HAP-1 (cell line): Measurements from ENCODE around the gene MYO3B.

Source experiments
- DNase-seq, 2 experiments: peaks; one replicate each; pipeline ENCODE4 v3.0.0-alpha.2; 2016 to 2020; ENCODE audit warnings: low spot score in 2 of 2
- H3K27me3 ChIP-seq: fragments of 250-450 bp; sonication (Bioruptor Pico); 2 replicates; pipeline ENCODE4 v1.5.1; 2020; ENCODE audit warnings: low read depth, mild to moderate bottlenecking, moderate library complexity
- H3K36me3 ChIP-seq: fragments of 250-450 bp; sonication (Bioruptor Pico); replicated peaks from 2 replicates; pipeline ENCODE4 v1.5.1; 2020; ENCODE audit warnings: mild to moderate bottlenecking
- H3K4me1 ChIP-seq: fragments of 250-450 bp; sonication (Bioruptor Pico); 2 replicates; pipeline ENCODE4 v1.5.1; 2020; ENCODE audit warnings: mild to moderate bottlenecking
- H3K4me3 ChIP-seq: fragments of 250-450 bp; sonication (Bioruptor Pico); 2 replicates; pipeline ENCODE4 v1.5.1; 2020; ENCODE audit warnings: mild to moderate bottlenecking, moderate library complexity
- H3K9me3 ChIP-seq: fragments of 250-450 bp; sonication (Bioruptor Pico); 2 replicates; pipeline ENCODE4 v1.5.1; 2020; ENCODE audit warnings: mild to moderate bottlenecking, moderate library complexity
- in situ Hi-C: fragments of 300-500 bp; cut with MboI; formaldehyde crosslinking; loops from 3 replicates; pipeline ENCODE4 v1.14.3; 2020; ENCODE audit warnings: low sequenced_read_pairs, inconsistent platforms, mixed read lengths

The MYO3B gene

GRCh38 chr2:170305711-170306110 is 127.8 kb downstream of the MYO3B start:
- no peaks in the 10 kb centered on the region for H3K9me3 ChIP-seq
- no peak for DNase-seq
- H3K27me3 ChIP-seq: peaks cover 3% of the 10 kb centered on the region; the same call in 1 of the 2 replicates
- no peak overlapping the region for H3K4me3 ChIP-seq
- no peaks in the 10 kb centered on the region for H3K36me3 ChIP-seq
- in situ Hi-C loops: no loop called here
- no peaks in the 10 kb centered on the region for H3K4me1 ChIP-seq

DNA sequence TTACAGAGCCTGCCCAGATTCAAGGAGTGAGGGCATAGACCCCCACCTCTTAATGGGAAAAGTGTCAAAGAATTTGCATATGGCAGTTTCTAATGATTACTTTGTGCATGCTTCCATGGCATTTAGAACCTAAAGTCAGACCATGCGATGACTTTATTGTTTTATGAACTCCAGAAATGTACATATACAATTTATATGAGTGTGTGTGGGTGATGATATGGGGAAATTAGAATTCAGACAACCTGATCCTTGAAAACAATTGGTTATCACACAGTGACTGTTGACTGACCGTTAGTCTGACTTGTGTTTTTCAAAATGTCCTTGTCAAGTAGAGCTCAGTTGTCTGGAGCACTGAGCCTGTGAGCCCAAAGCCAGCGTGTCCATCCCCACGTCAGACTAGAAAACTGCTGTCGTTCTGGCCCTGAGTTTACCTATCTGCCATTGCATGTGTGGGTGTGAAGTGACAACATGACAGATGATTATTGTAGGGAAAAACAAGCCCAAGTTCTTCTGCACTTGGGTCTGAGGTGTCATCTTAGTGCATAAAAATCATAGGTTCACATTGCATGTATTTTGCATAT is 128.4 kb downstream of the MYO3B start:
- DNase-seq: no peak
- no peak overlapping the region for H3K4me3 ChIP-seq
- in situ Hi-C loops: no loop called here

GRCh38 chr2:170307052-170307451 is 129.1 kb downstream of the MYO3B start:
- no peak for DNase-seq
- in situ Hi-C loops: no loop called here
- H3K36me3 ChIP-seq: no peaks in the 10 kb centered on the region
- peaks cover 3% of the 10 kb centered on the region; the same call in 1 of the 2 replicates for H3K27me3 ChIP-seq
- H3K4me1 ChIP-seq: no peaks in the 10 kb centered on the region
- H3K9me3 ChIP-seq: no peaks in the 10 kb centered on the region
- no peak overlapping the region for H3K4me3 ChIP-seq

More for the DNA sequence above, 128.4 kb downstream of the MYO3B start:
- peaks cover 3% of the 10 kb centered on the region; the same call in 1 of the 2 replicates for H3K27me3 ChIP-seq
- no peaks in the 10 kb centered on the region for H3K36me3 ChIP-seq
- no peaks in the 10 kb centered on the region for H3K9me3 ChIP-seq
- H3K4me1 ChIP-seq: no peaks in the 10 kb centered on the region

DNA sequence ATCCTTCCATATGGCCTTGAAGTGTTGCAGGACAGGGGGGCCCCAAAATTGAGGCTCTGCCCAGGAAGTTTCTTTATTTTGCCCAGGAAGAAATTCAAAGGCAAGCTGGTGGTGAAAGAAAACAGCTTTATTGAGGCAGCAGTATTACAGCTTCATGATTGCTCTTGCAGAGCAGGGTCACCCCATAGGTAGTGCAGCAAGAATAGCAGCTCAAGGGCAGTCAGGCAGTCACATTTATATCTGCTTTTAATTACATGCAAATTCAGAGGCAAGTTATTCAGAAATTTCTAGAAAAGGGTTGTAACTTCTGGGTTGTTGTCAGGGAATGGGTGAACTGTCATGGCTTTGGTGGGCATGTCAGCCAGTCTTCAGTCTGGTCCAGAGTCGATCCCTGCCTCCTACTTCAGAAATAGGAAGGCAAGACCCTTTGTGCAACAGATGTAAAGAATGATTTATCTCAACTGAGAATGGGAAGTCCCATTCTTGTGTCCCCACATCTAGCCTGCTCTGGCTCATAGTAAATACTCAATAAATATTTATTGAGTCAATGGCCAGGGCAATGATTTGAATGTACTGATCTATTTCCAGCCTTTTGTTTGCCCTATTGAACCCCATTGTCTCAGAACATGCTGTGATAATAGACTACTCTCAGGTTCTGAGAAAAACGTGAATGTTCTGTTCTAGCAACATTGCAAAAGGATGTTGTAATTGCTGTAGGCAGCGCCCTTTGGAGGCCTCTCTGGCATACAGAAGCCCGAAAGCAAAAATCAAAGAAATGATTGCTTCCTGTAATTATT is 129.8 kb downstream of the MYO3B start:
- H3K4me1 ChIP-seq: no peaks in the 10 kb centered on the region
- no peaks in the 10 kb centered on the region for H3K9me3 ChIP-seq
- H3K36me3 ChIP-seq: no peaks in the 10 kb centered on the region
- DNase-seq: no peak
- H3K4me3 ChIP-seq: no peak overlapping the region
- in situ Hi-C loops: no loop called here
- H3K27me3 ChIP-seq: 0 out of 2 replicates have a peak, but pooled peaks cover 3% of the 10 kb centered on the region

DNA sequence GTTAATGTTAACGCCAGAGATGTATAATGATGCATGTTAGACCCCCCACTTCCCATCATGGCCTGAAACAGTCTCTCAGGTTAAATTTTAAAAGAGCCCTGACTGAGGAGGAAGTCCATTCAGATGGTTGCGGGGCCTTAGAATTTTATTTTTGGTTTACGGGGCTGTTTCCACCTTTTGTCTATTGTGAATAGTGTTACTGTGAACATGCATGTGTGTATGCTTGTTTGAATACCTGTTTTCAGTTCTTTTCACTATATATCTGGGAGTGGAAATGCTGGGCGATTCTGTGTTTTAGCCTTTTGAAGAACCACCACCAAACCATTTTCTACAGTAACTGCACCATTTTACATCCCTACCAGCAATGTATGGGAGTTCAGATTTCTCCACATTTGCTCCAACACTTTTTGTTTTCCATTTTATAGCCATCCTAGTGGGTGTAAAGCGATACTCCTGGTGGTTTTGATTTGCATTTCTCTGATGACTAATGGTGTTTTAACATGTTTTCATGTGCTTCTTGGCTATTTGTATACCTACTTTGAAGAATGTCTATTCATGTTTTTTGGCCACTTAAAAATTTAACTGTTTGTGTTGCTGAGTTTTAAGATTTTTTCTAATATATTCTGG is 133.0 kb downstream of the MYO3B start:
- H3K4me3 ChIP-seq: no peak overlapping the region
- H3K36me3 ChIP-seq: no peaks in the 10 kb centered on the region
- in situ Hi-C loops: no loop called here
- H3K27me3 ChIP-seq: no peaks in the 10 kb centered on the region
- H3K9me3 ChIP-seq: no peaks in the 10 kb centered on the region
- no peaks in the 10 kb centered on the region for H3K4me1 ChIP-seq
- DNase-seq: no peak

GRCh38 chr2:170313347-170313991 is 135.5 kb downstream of the MYO3B start:
- Histone ChIP-seq H3K9me3 (no peaks in the 10 kb centered on the region), H3K36me3 (no peaks in the 10 kb centered on the region), H3K27me3 (no peaks in the 10 kb centered on the region), H3K4me3 (no peak overlapping the region), H3K4me1 (no peaks in the 10 kb centered on the region)
- peak in 1 of 2 experiments; percentile 17 for DNase-seq
- in situ Hi-C loops: no loop called here

- Histone ChIP-seq H3K27me3 (no peaks in the 10 kb centered on the region), H3K9me3 (no peaks in the 10 kb centered on the region), H3K36me3 (no peaks in the 10 kb centered on the region), H3K4me3 (no peak overlapping the region), H3K4me1 (no peaks in the 10 kb centered on the region)
- in situ Hi-C loops: no loop called here
- DNase-seq: no peak
Observed at GRCh38 chr2:170313992-170314348, 136.0 kb downstream of the MYO3B start.

GRCh38 chr2:170314744-170315447 is 136.9 kb downstream of the MYO3B start:
- H3K4me1 ChIP-seq: no peaks in the 10 kb centered on the region
- in situ Hi-C loops: no loop called here
- no peak for DNase-seq
- no peaks in the 10 kb centered on the region; the same call in 1 of the 2 replicates for H3K9me3 ChIP-seq
- no peak overlapping the region for H3K4me3 ChIP-seq
- H3K36me3 ChIP-seq: no peaks in the 10 kb centered on the region
- no peaks in the 10 kb centered on the region for H3K27me3 ChIP-seq

GRCh38 chr2:170320948-170321347 is 143.0 kb downstream of the MYO3B start:
- Histone ChIP-seq H3K27me3 (no peaks in the 10 kb centered on the region), H3K4me3 (no peak overlapping the region), H3K36me3 (no peaks in the 10 kb centered on the region), H3K4me1 (no peaks in the 10 kb centered on the region), H3K9me3 (no peaks in the 10 kb centered on the region; the same call in 1 of the 2 replicates)
- no peak for DNase-seq
- in situ Hi-C loops: no loop called here

- DNase-seq: no peak
- H3K36me3 ChIP-seq: no peaks in the 10 kb centered on the region
- no peaks in the 10 kb centered on the region for H3K27me3 ChIP-seq
- in situ Hi-C loops: no loop called here
- H3K9me3 ChIP-seq: no peaks in the 10 kb centered on the region; the same call in 1 of the 2 replicates
- H3K4me3 ChIP-seq: no peak overlapping the region
- no peaks in the 10 kb centered on the region for H3K4me1 ChIP-seq
Observed at GRCh38 chr2:170321526-170321925, 143.6 kb downstream of the MYO3B start.

DNA sequence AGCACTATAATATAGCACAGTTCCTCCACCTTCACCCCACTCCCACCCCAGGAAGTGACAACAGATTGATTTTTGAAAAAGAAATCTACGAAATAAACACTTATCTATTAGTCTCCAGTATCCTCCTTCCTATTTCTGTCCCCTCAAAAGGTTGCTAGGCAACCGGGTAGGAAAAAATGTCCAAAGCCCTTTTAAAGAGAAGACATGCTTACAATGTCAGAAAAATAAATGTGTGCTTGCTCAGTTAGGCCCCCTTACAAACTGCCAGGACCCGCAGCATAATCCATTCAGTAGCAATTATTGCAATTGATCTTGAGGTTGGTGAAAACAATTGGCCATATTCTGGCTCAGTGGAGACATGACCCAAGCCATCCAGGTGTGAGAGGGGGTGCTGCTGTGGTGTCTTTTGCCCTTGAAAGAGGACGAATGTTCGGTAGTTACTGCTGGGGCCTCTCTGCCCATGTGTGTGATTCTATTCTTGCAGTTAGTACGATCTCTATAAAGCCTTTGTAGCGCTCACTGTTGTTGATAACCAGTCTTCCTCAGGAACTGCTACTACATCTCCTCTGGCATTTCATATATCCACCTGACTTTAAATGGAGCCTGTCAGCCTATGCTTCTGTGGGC is 144.3 kb downstream of the MYO3B start:
- in situ Hi-C loops: no loop called here
- DNase-seq: peak; percentile 17 to 25
- no peaks in the 10 kb centered on the region; the same call in 1 of the 2 replicates for H3K9me3 ChIP-seq
- no peaks in the 10 kb centered on the region for H3K36me3 ChIP-seq
- H3K4me1 ChIP-seq: no peaks in the 10 kb centered on the region
- no peak overlapping the region for H3K4me3 ChIP-seq
- no peaks in the 10 kb centered on the region for H3K27me3 ChIP-seq

DNA sequence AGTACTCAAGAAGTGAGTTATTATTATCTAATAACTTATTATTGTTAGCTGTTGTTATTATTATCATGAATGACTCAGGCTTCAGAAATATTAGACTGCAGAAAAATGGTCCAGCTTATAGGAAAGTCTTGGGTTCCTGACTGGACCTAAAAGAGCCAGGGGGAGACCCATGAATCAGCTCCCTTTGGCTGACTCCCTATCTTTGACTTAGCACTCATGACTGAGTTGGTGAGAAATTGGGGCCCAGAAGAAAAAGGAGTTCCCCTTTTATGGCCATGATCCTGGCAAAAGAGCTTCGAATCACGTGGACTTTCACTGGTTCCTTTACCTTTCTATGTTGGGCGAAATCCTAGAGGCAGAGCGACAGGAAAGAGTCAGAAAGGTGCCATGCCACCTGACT is 145.8 kb downstream of the MYO3B start:
- no peaks in the 10 kb centered on the region for H3K36me3 ChIP-seq
- no peak overlapping the region for H3K4me3 ChIP-seq
- H3K27me3 ChIP-seq: no peaks in the 10 kb centered on the region
- H3K4me1 ChIP-seq: no peaks in the 10 kb centered on the region
- in situ Hi-C loops: no loop called here
- no peaks in the 10 kb centered on the region; the same call in 1 of the 2 replicates for H3K9me3 ChIP-seq
- DNase-seq: no peak

DNA sequence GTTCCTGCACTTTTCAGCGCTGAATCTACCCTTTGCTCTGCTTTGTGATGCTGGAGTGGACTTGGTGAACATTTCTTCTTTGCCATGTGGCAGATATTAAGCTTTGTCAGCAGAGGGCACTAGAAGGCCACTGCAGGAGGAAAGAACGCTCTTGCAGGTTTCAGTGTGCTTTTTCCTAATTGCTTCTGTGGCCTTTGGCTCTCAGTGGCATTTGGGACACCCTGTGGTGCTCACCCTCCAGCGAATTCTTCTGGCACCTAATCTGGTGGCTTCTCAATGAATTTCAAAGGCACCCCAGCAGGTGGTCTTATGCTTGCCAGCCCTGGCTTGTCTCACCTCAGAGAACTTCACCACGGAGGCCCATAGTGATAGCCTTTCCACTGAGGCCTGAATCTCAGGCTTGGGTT is 146.7 kb downstream of the MYO3B start:
- no peaks in the 10 kb centered on the region for H3K36me3 ChIP-seq
- DNase-seq: peak; percentile 68 to 78
- H3K9me3 ChIP-seq: no peaks in the 10 kb centered on the region; the same call in 1 of the 2 replicates
- no peaks in the 10 kb centered on the region for H3K4me1 ChIP-seq
- no peak overlapping the region for H3K4me3 ChIP-seq
- in situ Hi-C loops: no loop called here
- no peaks in the 10 kb centered on the region for H3K27me3 ChIP-seq
